Adrenal gland (tissue), 5 donors: Measurements from ENCODE around the gene GAL3ST1.

Experiments used
- CTCF ChIP-seq, 6 experiments: fragments of 450-650 bp in 4 of 6; fragments of 200-600 bp in 2 of 6; sonication (generic) in 1 of 6; IDR thresholded peaks; 1 replicate in 5 of 6; 2 replicates in 1 of 6; pipeline versions ENCODE4 v1.5.1 to v1.8.0; 2016 to 2021; ENCODE audit warnings: antibody characterized with exemption in 6 of 6, mild to moderate bottlenecking in 2 of 6, moderate library complexity in 1 of 6
- POLR2A ChIP-seq, 2 donors: fragments of 450-650 bp; IDR thresholded peaks; one replicate each; pipeline ENCODE4 v1.6.1; 2017; ENCODE audit warnings: antibody characterized with exemption in 2 of 2, mild to moderate bottlenecking in 2 of 2, moderate library complexity in 1 of 2
- donor health status: DM: no; HTN: no; CAD: no.

GRCh38 chr22:30516731-30517130, 57.7 kb downstream of the GAL3ST1 start:
- TF ChIP-seq CTCF (IDR thresholded peaks at IDR 0.05) (no peak), POLR2A (IDR thresholded peaks at IDR 0.05) (no peak)
